CD4-positive, alpha-beta T cell treated with Interferon gamma for 1 hour (primary cell): ENCODE measurements around the gene PSPC1.

Experiments used
- DNase-seq: peaks from one replicate; pipeline ENCODE4 v3.0.0-alpha.2; 2020

Gene PSPC1

DNA sequence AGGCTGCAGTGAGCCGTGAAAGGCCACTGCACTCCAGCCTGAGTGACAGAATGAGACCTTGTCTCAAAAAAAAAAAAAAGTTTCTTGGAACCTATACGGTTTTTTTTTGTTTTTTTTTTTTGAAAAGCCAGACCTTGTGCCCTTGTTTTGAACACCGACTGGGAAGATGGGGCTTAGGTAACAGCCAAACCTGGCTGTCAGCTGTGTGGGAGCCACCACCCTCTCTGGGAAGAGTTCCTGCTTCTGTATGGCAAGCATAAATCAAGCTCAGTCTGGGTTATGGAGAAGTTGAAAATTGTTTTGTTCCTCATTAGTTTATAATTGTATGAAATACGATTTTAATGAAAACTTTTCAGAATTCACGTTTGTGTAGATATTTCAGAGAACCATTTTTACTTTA lies 109.8 kb downstream of the PSPC1 start:
- DNase-seq = no peak

- DNase-seq = no peak
These were observed 112.6 kb downstream of the PSPC1 start for GRCh38 chr13:19670147-19670546.

GRCh38 chr13:19668778-19669177 lies 114.0 kb downstream of the PSPC1 start:
- no peak for DNase-seq

- DNase-seq = no peak
These were observed 117.3 kb downstream of the PSPC1 start for GRCh38 chr13:19665427-19665859.

- no peak for DNase-seq
These were observed 118.1 kb downstream of the PSPC1 start for GRCh38 chr13:19664481-19665230.

- DNase-seq = no peak
These were observed 119.2 kb downstream of the PSPC1 start for GRCh38 chr13:19663416-19663979.

DNA sequence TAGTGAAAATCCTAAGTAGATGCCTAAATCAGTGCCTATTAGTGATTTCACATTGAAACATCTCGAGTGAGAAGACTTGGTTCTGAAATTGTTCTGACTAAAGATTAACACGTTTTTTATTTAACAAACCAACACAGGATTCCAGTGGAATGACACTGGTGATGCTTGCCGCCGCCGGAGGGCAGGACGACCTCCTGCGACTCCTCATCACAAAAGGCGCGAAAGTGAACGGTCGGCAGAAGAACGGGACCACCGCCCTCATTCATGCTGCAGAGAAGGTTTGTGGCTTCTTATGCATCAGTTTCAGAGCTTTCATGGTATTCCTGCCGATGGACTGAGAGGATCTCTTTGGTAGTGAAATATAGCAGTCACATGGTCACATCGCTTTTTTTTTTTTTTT lies 121.2 kb downstream of the PSPC1 start:
- no peak for DNase-seq

GRCh38 chr13:19661126-19661525 lies 121.6 kb downstream of the PSPC1 start:
- DNase-seq = no peak

DNA sequence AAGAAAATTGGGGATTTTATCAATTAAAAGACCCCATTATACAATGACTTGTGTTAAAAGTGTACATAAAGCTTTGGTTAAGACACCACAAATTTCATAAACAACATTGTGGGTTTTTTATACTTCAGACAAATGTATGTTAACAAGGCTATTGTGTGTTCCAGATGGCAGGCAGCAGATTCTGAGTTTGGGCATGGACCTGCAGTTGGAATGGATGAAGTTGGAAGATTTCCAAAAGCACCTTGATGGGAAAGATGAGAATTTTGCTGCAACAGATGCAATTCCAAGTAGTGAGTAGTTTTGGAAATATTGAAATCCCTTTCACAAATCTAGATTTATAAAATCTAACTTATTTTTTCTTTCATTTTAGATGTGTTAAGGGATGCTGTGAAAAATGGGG lies 123.9 kb downstream of the PSPC1 start:
- no peak for DNase-seq

GRCh38 chr13:19657872-19658591 lies 124.7 kb downstream of the PSPC1 start:
- DNase-seq = no peak
